NCI-H460 (cell line): ENCODE results near the gene TAF5L. TPM values are rescaled to one million over a fixed set of nuclear protein-coding genes. Genes with fewer than 3 reads are reported as not detected.
"Not testable (repeated sequence)": the region's sequence is repeated elsewhere in the genome, so short reads cannot be mapped to it uniquely, and the experiment has no call there.

Experiments used
- DNase-seq: peaks from one replicate; pipeline ENCODE4 v3.0.0-alpha.2; 2016; ENCODE audit warnings: low read depth; ENCODE audit errors: extremely low read depth
- total RNA-seq: library from RNA; depleted of rRNA; stranded (reverse); fragments of >200 nt; shearing (Covaris generic); gene quantifications from 2 replicates; pipeline ENCODE4 v1.2.3, GENCODE V29; 2014

Gene TAF5L
- total RNA-seq, 1 experiment from 2014 or later = 25.9 TPM

GRCh38 chr1:229614701-229615100 is 11.2 kb downstream of the TAF5L start:
- DNase-seq = no peak

GRCh38 chr1:229613938-229614337 is 12.0 kb downstream of the TAF5L start:
- no peak for DNase-seq

- DNase-seq = no peak
Observed at GRCh38 chr1:229608590-229608989, 17.3 kb downstream of the TAF5L start.

GRCh38 chr1:229607370-229607769 is 18.6 kb downstream of the TAF5L start:
- no peak for DNase-seq

- DNase-seq = no peak
Observed at GRCh38 chr1:229603371-229604005, 22.4 kb downstream of the TAF5L start.

- DNase-seq = no peak
Observed at GRCh38 chr1:229600229-229600628, 25.7 kb downstream of the TAF5L start.

GRCh38 chr1:229599218-229599954 is 26.5 kb downstream of the TAF5L start:
- DNase-seq = no peak

- DNase-seq = no peak
Observed at GRCh38 chr1:229597877-229598276, 28.0 kb downstream of the TAF5L start.

- DNase-seq = no peak
Observed at GRCh38 chr1:229596925-229597699, 28.8 kb downstream of the TAF5L start.

- not testable (repeated sequence) for DNase-seq
Observed at GRCh38 chr1:229595876-229596275, 30.0 kb downstream of the TAF5L start.

- no peak for DNase-seq
Observed at GRCh38 chr1:229594227-229595008, 31.5 kb downstream of the TAF5L start.

- DNase-seq = no peak
Observed at GRCh38 chr1:229593800-229594199, 32.1 kb downstream of the TAF5L start.

- no peak for DNase-seq
Observed at GRCh38 chr1:229590119-229590518, 35.8 kb downstream of the TAF5L start.

- DNase-seq = no peak
Observed at GRCh38 chr1:229585338-229585737, 40.6 kb downstream of the TAF5L start.

GRCh38 chr1:229582715-229583114 is 43.2 kb downstream of the TAF5L start:
- DNase-seq = no peak

GRCh38 chr1:229582011-229582694 is 43.8 kb downstream of the TAF5L start:
- DNase-seq = no peak

- no peak for DNase-seq
Observed at GRCh38 chr1:229581485-229581884, 44.4 kb downstream of the TAF5L start.

- no peak for DNase-seq
Observed at GRCh38 chr1:229579059-229579673, 46.8 kb downstream of the TAF5L start.

GRCh38 chr1:229578168-229579058 is 47.5 kb downstream of the TAF5L start:
- DNase-seq = no peak
